Measurements from ENCODE around the gene FAM3D.

GRCh38 chr3:58642846-58643245, 23.7 kb downstream of the FAM3D start:
- TF ChIP-seq CTCF (tag by site-specific recombination; IDR thresholded peaks at IDR 0.05) = no peak
- no peak for TF ChIP-seq SP7 (tag by site-specific recombination; IDR thresholded peaks at IDR 0.05)
- no peak for TF ChIP-seq MYNN (tag by site-specific recombination; IDR thresholded peaks at IDR 0.05; ENCODE audit: borderline replicate concordance)
- TF ChIP-seq ZNF707 (tag by site-specific recombination; IDR thresholded peaks at IDR 0.05) = no peak
- no peak for TF ChIP-seq ZBTB17 (tag by site-specific recombination; IDR thresholded peaks at IDR 0.05)
- TF ChIP-seq FEZF1 (tag by site-specific recombination; IDR thresholded peaks at IDR 0.05) = no peak
